ENCODE results near the gene CLEC18A. TPM values are rescaled to one million over a fixed set of nuclear protein-coding genes. Genes with fewer than 3 reads are reported as not detected.
"Not testable (repeated sequence)": the region's sequence is repeated elsewhere in the genome, so short reads cannot be mapped to it uniquely, and the experiment has no call there.

Gene CLEC18A
- total and polyA plus RNA-seq, 10 donors: 0.47 to 5.3 (median 1.5) TPM

GRCh38 chr16:69997956-69998355 lies 46.8 kb downstream of the CLEC18A start:
- intact Hi-C loops (cut with DNase I; ENCODE audit: low total_unique reads); H3K27me3 ChIP-seq (replicated peaks in 1 of 7); H3K9me3 ChIP-seq; DNase-seq; H3K4me3 ChIP-seq; H3K27ac ChIP-seq; H3K4me1 ChIP-seq: not testable (repeated sequence)
- 69 to 97% (median 90%) methylated on average over 3 of the region's 3 CpGs for WGBS, 5 donors
- H3K36me3 ChIP-seq: peaks cover 0 to 49% (median 5%) of the 10 kb centered on the region in 6 donors

- H3K4me3 ChIP-seq; intact Hi-C loops (cut with DNase I; ENCODE audit: low total_unique reads); H3K27me3 ChIP-seq (replicated peaks in 1 of 7); H3K4me1 ChIP-seq; H3K27ac ChIP-seq; DNase-seq; H3K9me3 ChIP-seq: not testable (repeated sequence)
- 86 to 92% (median 87%) methylated on average over 9 of the region's 9 CpGs for WGBS, 5 donors
- peaks cover 0 to 44% (median 2%) of the 10 kb centered on the region in 6 donors for H3K36me3 ChIP-seq
Measured at GRCh38 chr16:69999801-70000200, 48.7 kb downstream of the CLEC18A start.

GRCh38 chr16:70003511-70003910 lies 52.4 kb downstream of the CLEC18A start:
- H3K27ac ChIP-seq; H3K4me1 ChIP-seq; DNase-seq; H3K27me3 ChIP-seq (replicated peaks in 1 of 7); H3K9me3 ChIP-seq; intact Hi-C loops (cut with DNase I; ENCODE audit: low total_unique reads); H3K4me3 ChIP-seq: not testable (repeated sequence)
- H3K36me3 ChIP-seq: peaks cover 0 to 47% (median 4%) of the 10 kb centered on the region in 6 donors
- WGBS, 5 donors: 92 to 100% (median 97%) methylated on average over 2 of the region's 2 CpGs

GRCh38 chr16:70008604-70009003 lies 57.5 kb downstream of the CLEC18A start:
- H3K4me1 ChIP-seq; DNase-seq; H3K27ac ChIP-seq; H3K9me3 ChIP-seq; H3K4me3 ChIP-seq; intact Hi-C loops (cut with DNase I; ENCODE audit: low total_unique reads); H3K27me3 ChIP-seq (replicated peaks in 1 of 7): not testable (repeated sequence)
- H3K36me3 ChIP-seq: peaks cover 0 to 74% (median 19%) of the 10 kb centered on the region in 6 donors
- 92 to 97% (median 96%) methylated on average over 3 of the region's 3 CpGs for WGBS, 5 donors

GRCh38 chr16:70010615-70011014 lies 59.5 kb downstream of the CLEC18A start:
- H3K9me3 ChIP-seq; H3K27me3 ChIP-seq (replicated peaks in 1 of 7); H3K27ac ChIP-seq; H3K4me1 ChIP-seq; H3K4me3 ChIP-seq; DNase-seq; intact Hi-C loops (cut with DNase I; ENCODE audit: low total_unique reads): not testable (repeated sequence)
- H3K36me3 ChIP-seq: peaks cover 0 to 84% (median 19%) of the 10 kb centered on the region in 6 donors
- WGBS, 5 donors: 94 to 96% (median 95%) methylated on average over 4 to 8 of the region's 8 CpGs

GRCh38 chr16:70011120-70011519 lies 60.0 kb downstream of the CLEC18A start:
- H3K27ac ChIP-seq; H3K4me3 ChIP-seq; intact Hi-C loops (cut with DNase I; ENCODE audit: low total_unique reads); H3K4me1 ChIP-seq; H3K27me3 ChIP-seq (replicated peaks in 1 of 7); H3K9me3 ChIP-seq; DNase-seq: not testable (repeated sequence)
- 85 to 93% (median 89%) methylated on average over 3 to 10 of the region's 11 CpGs for WGBS, 5 donors
- peaks cover 0 to 89% (median 19%) of the 10 kb centered on the region in 6 donors for H3K36me3 ChIP-seq

GRCh38 chr16:70012354-70012753 lies 61.2 kb downstream of the CLEC18A start:
- H3K27ac ChIP-seq; DNase-seq; H3K4me1 ChIP-seq; H3K9me3 ChIP-seq; H3K27me3 ChIP-seq (replicated peaks in 1 of 7); H3K4me3 ChIP-seq; intact Hi-C loops (cut with DNase I; ENCODE audit: low total_unique reads): not testable (repeated sequence)
- peaks cover 0 to 93% (median 18%) of the 10 kb centered on the region in 6 donors for H3K36me3 ChIP-seq
- 91 to 97% (median 94%) methylated on average over 11 of the region's 11 CpGs for WGBS, 5 donors

- H3K4me1 ChIP-seq; DNase-seq; intact Hi-C loops (cut with DNase I; ENCODE audit: low total_unique reads); H3K27ac ChIP-seq; H3K9me3 ChIP-seq; H3K27me3 ChIP-seq (replicated peaks in 1 of 7); H3K4me3 ChIP-seq: not testable (repeated sequence)
- 87 to 97% (median 95%) methylated on average over 10 to 11 of the region's 11 CpGs for WGBS, 5 donors
- peaks cover 0 to 98% (median 22%) of the 10 kb centered on the region in 6 donors for H3K36me3 ChIP-seq
Measured at GRCh38 chr16:70012951-70013350, 61.8 kb downstream of the CLEC18A start.

Small RNA genes lying within 50 kb of the gene (microRNA-seq; reads per million reads assigned to microRNA genes)
- 5,589 to 11,878 (median 7,433) reads per million in 3 donors for gene MIR140

Small RNA genes lying within 50 kb of the gene (small RNA-seq; reads per million reads assigned to genes)
- 0 reads per million in 4 donors for gene AC026468.1
- gene MIR140: 155 to 210 (median 182) reads per million in 4 donors

Other genes with a start within 250 kb of the CLEC18A start
- 10 to 100 TPM in 6 of 7 donors, 1 to 10 TPM in 1; 9.2 to 70.6 (median 24.0) TPM for gene NQO1, start 224.8 kb upstream of the CLEC18A start, total RNA-seq
- gene NQO1, start 224.8 kb upstream of the CLEC18A start, polyA plus RNA-seq: 10 to 100 TPM; 13.0 to 25.6 (median 13.4) TPM
- gene NOB1, start 196.4 kb upstream of the CLEC18A start, total RNA-seq: 10 to 100 TPM; 39.1 to 44.7 (median 39.7) TPM
- 10 to 100 TPM; 35.1 to 48.8 (median 46.1) TPM for gene NOB1, start 196.4 kb upstream of the CLEC18A start, polyA plus RNA-seq
- gene WWP2, start 189.0 kb upstream of the CLEC18A start, total RNA-seq: 100 to 1,000 TPM in 1 of 7 donors, 10 to 100 TPM in 6; 57.4 to 109 (median 74.6) TPM
- 10 to 100 TPM; 13.7 to 33.9 (median 18.9) TPM for gene WWP2, start 189.0 kb upstream of the CLEC18A start, polyA plus RNA-seq
- 10 to 100 TPM; 25.3 to 48.4 (median 33.5) TPM for gene PDPR, start 163.0 kb downstream of the CLEC18A start, total RNA-seq
- 1 to 10 TPM; 4.6 to 9.4 (median 6.4) TPM for gene PDPR, start 163.0 kb downstream of the CLEC18A start, polyA plus RNA-seq
- 1 to 10 TPM in 1 of 7 donors, under 1 TPM in 4, not detected in 2; 0.28 to 1.2 (median 0.60) TPM for gene CLEC18C, start 222.5 kb downstream of the CLEC18A start, total RNA-seq
- under 1 TPM; 0.09 to 0.42 (median 0.11) TPM for gene CLEC18C, start 222.5 kb downstream of the CLEC18A start, polyA plus RNA-seq